Lower lobe of right lung (tissue), 2 donors: ENCODE measurements around the gene HMOX1. TPM values are rescaled to one million over a fixed set of nuclear protein-coding genes. Genes with fewer than 3 reads are reported as not detected.

Experiments used
- ATAC-seq, 2 donors: fragments of 200-7000 bp; cut with Tn5 transposase; one replicate each; pipeline ENCODE4 v1.9.1; 2020 to 2022; ENCODE audit warnings: mild to moderate bottlenecking in 2 of 2, moderate library complexity in 2 of 2
- DNase-seq: peaks from one replicate; pipeline ENCODE4 v3.0.0-alpha.2; 2020
- H3K27ac ChIP-seq: fragments of 200-600 bp; one replicate; pipeline ENCODE4 v1.8.0; 2022
- H3K27me3 ChIP-seq: fragments of 200-600 bp; one replicate; pipeline ENCODE4 v1.8.0; 2022; ENCODE audit warnings: low read depth
- H3K36me3 ChIP-seq: fragments of 200-600 bp; one replicate; pipeline ENCODE4 v1.8.0; 2022; ENCODE audit warnings: mild to moderate bottlenecking
- H3K4me1 ChIP-seq: fragments of 200-600 bp; one replicate; pipeline ENCODE4 v1.8.0; 2022
- H3K4me3 ChIP-seq: fragments of 200-600 bp; one replicate; pipeline ENCODE4 v1.8.0; 2022; ENCODE audit warnings: mild to moderate bottlenecking
- H3K9me3 ChIP-seq: fragments of 200-600 bp; one replicate; pipeline ENCODE4 v1.8.0; 2022
- CTCF ChIP-seq: fragments of 200-600 bp; IDR thresholded peaks from one replicate; pipeline ENCODE4 v1.8.0; 2022; ENCODE audit warnings: antibody characterized with exemption, mild to moderate bottlenecking
- intact Hi-C: fragments of 100-400 bp; cut with DNase I; formaldehyde crosslinking; loops from one replicate; pipeline ENCODE4 v1.11.0; 2022
- microRNA-seq: library from miRNA; unstranded; fragments of <30 nt; microRNA quantifications from one replicate; pipeline ENCODE4 v1.2.0, GENCODE V29; 2020; ENCODE audit warnings: borderline number of aligned reads
- total RNA-seq: library from RNA; stranded (reverse); fragmentation: NEBNext Ultra II Directional; extraction: Animal tissue kit (Norgen Biotek cat#: 25700); gene quantifications from one replicate; pipeline ENCODE4 v1.2.1, GENCODE V29; 2021
- donor health status: DM: no; HTN: yes; CAD: no; lungs with severe emphysema.

HMOX1 gene
- total RNA-seq, 1 donor from 2014 or later: 68.3 TPM

- no peaks in the 10 kb centered on the region for H3K27me3 ChIP-seq
Observed at GRCh38 chr22:35440129-35440528, 59.2 kb downstream of the HMOX1 start.

DNA sequence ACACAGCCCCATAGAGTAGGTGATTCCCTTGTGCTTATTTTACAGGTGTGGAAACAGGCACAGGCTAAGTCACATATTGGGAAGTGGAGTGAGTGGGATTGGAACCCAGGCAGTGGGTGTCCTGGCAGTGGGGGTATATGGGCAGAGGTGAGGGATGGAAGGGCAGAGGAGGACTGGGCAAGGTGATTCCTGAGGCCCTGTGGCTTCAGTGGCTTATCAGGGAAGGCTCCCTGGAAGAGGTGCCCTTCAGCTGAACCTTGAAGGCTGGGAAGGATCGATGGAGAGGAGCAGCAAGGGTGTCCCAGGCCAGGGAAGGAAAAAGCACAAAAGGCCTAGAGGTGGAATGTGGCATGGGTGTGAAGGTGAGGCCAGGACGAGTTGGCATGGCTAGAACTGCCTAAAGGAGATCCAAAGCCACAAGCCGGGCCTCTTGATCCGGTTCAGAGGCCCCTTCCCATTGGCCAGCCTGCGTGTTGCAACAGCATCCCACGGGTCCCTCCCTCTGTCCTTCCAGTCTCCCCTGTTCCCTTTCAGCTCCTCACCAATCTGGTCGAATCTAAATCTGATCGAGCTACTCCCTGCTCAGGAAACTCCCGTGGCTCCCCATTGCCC, 60.7 kb downstream of the HMOX1 start:
- no peak for TF ChIP-seq CTCF
- no peak for DNase-seq
- H3K4me1 ChIP-seq: no peaks in the 10 kb centered on the region
- no peaks in the 10 kb centered on the region for H3K36me3 ChIP-seq
- H3K9me3 ChIP-seq: no peaks in the 10 kb centered on the region
- H3K27ac ChIP-seq: no peak overlapping the region
- H3K4me3 ChIP-seq: no peak overlapping the region
- H3K27me3 ChIP-seq: no peaks in the 10 kb centered on the region
- no peak for ATAC-seq
- intact Hi-C loops: no loop called here

More at GRCh38 chr22:35440129-35440528, 59.2 kb downstream of the HMOX1 start:
- intact Hi-C loops: no loop called here
- Histone ChIP-seq H3K4me1 (no peaks in the 10 kb centered on the region), H3K27ac (no peak overlapping the region), H3K9me3 (no peaks in the 10 kb centered on the region), H3K36me3 (no peaks in the 10 kb centered on the region), H3K4me3 (no peak overlapping the region)
- DNase-seq: no peak
- no peak for TF ChIP-seq CTCF
- no peak for ATAC-seq

DNA sequence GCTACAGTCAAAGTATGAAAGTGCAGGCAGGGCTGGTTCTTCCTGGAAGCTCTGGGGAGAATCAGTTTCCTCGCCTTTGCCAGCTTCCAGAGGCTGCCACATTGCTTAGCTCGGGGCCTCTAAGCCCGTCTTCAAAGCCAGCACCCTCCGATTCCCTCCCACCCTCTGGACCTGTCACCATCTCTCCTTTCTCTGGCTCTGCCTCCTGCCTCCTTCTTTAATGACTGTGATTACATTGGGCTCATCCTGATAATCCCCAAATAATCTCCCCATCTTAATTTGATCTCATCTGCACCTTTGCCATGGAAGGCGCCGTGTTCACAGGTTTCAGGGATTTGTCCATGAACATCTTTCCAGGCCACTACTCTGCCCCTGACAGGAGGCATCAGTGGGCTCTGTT, 61.6 kb downstream of the HMOX1 start:
- H3K4me3 ChIP-seq: no peak overlapping the region
- no peaks in the 10 kb centered on the region for H3K9me3 ChIP-seq
- H3K27ac ChIP-seq: no peak overlapping the region
- intact Hi-C loops: no loop called here
- DNase-seq: no peak
- TF ChIP-seq CTCF: no peak
- no peak for ATAC-seq
- H3K4me1 ChIP-seq: no peaks in the 10 kb centered on the region
- no peaks in the 10 kb centered on the region for H3K27me3 ChIP-seq
- no peaks in the 10 kb centered on the region for H3K36me3 ChIP-seq

GRCh38 chr22:35443338-35443737, 62.4 kb downstream of the HMOX1 start:
- Histone ChIP-seq H3K4me1 (peaks cover 5% of the 10 kb centered on the region), H3K4me3 (no peak overlapping the region), H3K9me3 (no peaks in the 10 kb centered on the region), H3K27me3 (no peaks in the 10 kb centered on the region), H3K27ac (no peak overlapping the region), H3K36me3 (no peaks in the 10 kb centered on the region)
- TF ChIP-seq CTCF: no peak
- DNase-seq: no peak
- intact Hi-C loops: no loop called here
- no peak for ATAC-seq

Small RNAs within 50 kb of the gene (microRNA-seq; reads per million reads assigned to microRNA genes)
- gene MIR3909 (3.0 reads per million), gene MIR6069 (not detected)

Other genes with a start within 250 kb of the HMOX1 start
- 15.6 TPM for gene HMGXB4, start 123.6 kb upstream of the HMOX1 start, total RNA-seq
- gene TOM1, start 81.2 kb upstream of the HMOX1 start, total RNA-seq: 70.3 TPM
- 25.7 TPM for gene MCM5, start 19.0 kb downstream of the HMOX1 start, total RNA-seq
- gene RASD2, start 159.7 kb downstream of the HMOX1 start, total RNA-seq: 3.6 TPM
- gene MB, start 236.2 kb downstream of the HMOX1 start, total RNA-seq: 0.86 TPM